ENCODE measurements around the gene LRFN5. TPM values are rescaled to one million over a fixed set of nuclear protein-coding genes. Genes with fewer than 3 reads are reported as not detected.

LRFN5 gene
- total RNA-seq, 1 experiment from 2014 or later = 1.3 TPM

- Histone ChIP-seq H3K27me3 (ENCODE audit: insufficient read depth, low read length) (no peaks in the 10 kb centered on the region), H3K23ac (ENCODE audit: insufficient read length, low read depth, low read length) (no peak overlapping the region), H3K14ac (ENCODE audit: insufficient read depth, low read length) (no peak overlapping the region), H3K79me2 (ENCODE audit: insufficient read depth, low read length) (no peaks in the 10 kb centered on the region; the same call in 1 of the 2 replicates), H4K8ac (replicated peaks; ENCODE audit: insufficient read length, low read depth, low read length) (no peak overlapping the region), H3K4ac (ENCODE audit: low read depth, low read length) (no peak overlapping the region), H2BK12ac (ENCODE audit: insufficient read length, low read depth, low read length) (no peak overlapping the region), H2BK5ac (ENCODE audit: insufficient read length, low read length) (no peak overlapping the region), H3K23me2 (ENCODE audit: insufficient read length, low read depth, low read length, poor library complexity, severe bottlenecking) (no peaks in the 10 kb centered on the region), H2BK120ac (ENCODE audit: low read depth, low read length, poor library complexity, severe bottlenecking) (no peak overlapping the region), H3K79me1 (ENCODE audit: insufficient read depth, low read depth, low read length, poor library complexity, severe bottlenecking) (no peaks in the 10 kb centered on the region), H3K4me2 (ENCODE audit: insufficient read depth, insufficient read length, low read length) (no peak overlapping the region), H3K9me3 (ENCODE audit: control insufficient read depth, low read depth, low read length) (no peaks in the 10 kb centered on the region), H2AFZ (ENCODE audit: low read length) (no peak overlapping the region), H3K9ac (ENCODE audit: extremely low read depth, insufficient read length, low read length) (no peak overlapping the region), H2AK5ac (ENCODE audit: insufficient read length, low read length) (no peak overlapping the region), H2BK15ac (ENCODE audit: low read depth, low read length) (no peak overlapping the region), H3K27ac (ENCODE audit: insufficient read length, low read depth, low read length) (no peak overlapping the region), H3K56ac (ENCODE audit: insufficient read length, low read depth, low read length) (no peak overlapping the region), H4K5ac (ENCODE audit: insufficient read length, low read depth, low read length) (no peak overlapping the region), H2BK20ac (ENCODE audit: low read depth, low read length, poor library complexity, severe bottlenecking) (no peak overlapping the region), H4K20me1 (ENCODE audit: control insufficient read depth, insufficient read depth, insufficient read length) (no peaks in the 10 kb centered on the region), H3K4me1 (ENCODE audit: insufficient read depth, low read length) (no peaks in the 10 kb centered on the region), H3T11ph (ENCODE audit: low read length) (no peak overlapping the region), H3K18ac (ENCODE audit: insufficient read length, low read depth, low read length) (no peak overlapping the region), H4K91ac (ENCODE audit: insufficient read length, low read depth, low read length) (no peak overlapping the region)
- Mint-ChIP-seq H3K36me3 (ENCODE audit: insufficient read depth in 1 of 3, low read depth in 3 of 3) (no peaks in the 10 kb centered on the region; a peak in 1 of 7 replicates), H3K27me3 (ENCODE audit: low read depth) (no peaks in the 10 kb centered on the region), H3K9me3 (peaks cover 0 to 4% of the 10 kb centered on the region in 2 experiments; a peak in 1 of 5 replicates), H3K4me1 (no peaks in the 10 kb centered on the region), H3K4me3 (no peak overlapping the region), H3K27ac (no peak overlapping the region)
- DNase-seq = no peak
- no peak for TF ChIP-seq CTCF (conservative IDR thresholded peaks at IDR 0.05)
- WGBS (ENCODE audit: extremely low coverage, insufficient read length, low lambda C conversion rate) = no CpG with 5 or more reads among the region's 1 CpG
Measured at GRCh38 chr14:41654196-41654595, 47.5 kb downstream of the LRFN5 start.
